ENCODE results near the gene MAOA. TPM values are rescaled to one million over a fixed set of nuclear protein-coding genes. Genes with fewer than 3 reads are reported as not detected.

The MAOA gene
- total and polyA plus RNA-seq, 10 donors = 1.5 to 24.9 (median 7.1) TPM

DNA sequence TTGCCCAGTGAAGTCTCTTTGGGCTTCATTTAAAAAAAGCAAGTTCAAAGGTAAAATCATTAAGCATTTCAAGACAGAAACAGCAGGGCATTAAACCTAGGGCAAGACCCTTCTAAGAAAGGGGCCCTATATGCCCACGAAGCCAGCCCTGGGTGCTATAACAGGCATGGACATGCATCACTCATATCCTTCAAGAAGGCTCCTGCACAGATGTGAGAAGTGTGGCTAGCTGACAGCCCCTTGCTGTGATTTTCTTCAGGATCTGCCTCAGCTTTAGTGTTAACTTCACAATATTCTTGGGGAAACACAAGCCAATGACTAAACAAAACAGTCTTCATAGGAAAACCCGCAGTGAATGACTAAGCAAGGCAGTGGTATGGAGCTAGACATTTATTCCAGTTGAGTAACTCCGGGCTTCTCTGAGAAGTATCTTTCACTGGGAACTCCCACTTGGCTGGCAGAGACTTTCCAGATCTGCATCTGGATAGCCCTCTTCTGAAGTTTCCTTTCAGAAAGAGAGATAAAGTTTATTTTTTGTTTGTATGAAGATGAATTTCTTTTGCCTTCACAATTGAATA is 11.9 kb upstream of the MAOA start:
- no peaks in the 10 kb centered on the region for H3K36me3 ChIP-seq
- DNase-seq = no peak
- no peaks in the 10 kb centered on the region for H3K4me1 ChIP-seq
- no peaks in the 10 kb centered on the region for H3K9me3 ChIP-seq
- H3K27ac ChIP-seq = peak overlapping the region in 1 of 8 donors; percentile 37
- TF ChIP-seq, protein P1, sequence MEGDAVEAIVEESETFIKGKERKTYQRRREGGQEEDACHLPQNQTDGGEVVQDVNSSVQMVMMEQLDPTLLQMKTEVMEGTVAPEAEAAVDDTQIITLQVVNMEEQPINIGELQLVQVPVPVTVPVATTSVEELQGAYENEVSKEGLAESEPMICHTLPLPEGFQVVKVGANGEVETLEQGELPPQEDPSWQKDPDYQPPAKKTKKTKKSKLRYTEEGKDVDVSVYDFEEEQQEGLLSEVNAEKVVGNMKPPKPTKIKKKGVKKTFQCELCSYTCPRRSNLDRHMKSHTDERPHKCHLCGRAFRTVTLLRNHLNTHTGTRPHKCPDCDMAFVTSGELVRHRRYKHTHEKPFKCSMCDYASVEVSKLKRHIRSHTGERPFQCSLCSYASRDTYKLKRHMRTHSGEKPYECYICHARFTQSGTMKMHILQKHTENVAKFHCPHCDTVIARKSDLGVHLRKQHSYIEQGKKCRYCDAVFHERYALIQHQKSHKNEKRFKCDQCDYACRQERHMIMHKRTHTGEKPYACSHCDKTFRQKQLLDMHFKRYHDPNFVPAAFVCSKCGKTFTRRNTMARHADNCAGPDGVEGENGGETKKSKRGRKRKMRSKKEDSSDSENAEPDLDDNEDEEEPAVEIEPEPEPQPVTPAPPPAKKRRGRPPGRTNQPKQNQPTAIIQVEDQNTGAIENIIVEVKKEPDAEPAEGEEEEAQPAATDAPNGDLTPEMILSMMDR (IDR thresholded peaks at IDR 0.05 in 8 of 11, conservative IDR thresholded peaks at IDR 0.05 in 3 of 11) = no peak
- TF ChIP-seq POLR2AphosphoS5 (IDR thresholded peaks at IDR 0.05) = no peak
- TF ChIP-seq POLR2A (IDR thresholded peaks at IDR 0.05) = no peak
- intact Hi-C loops (cut with DNase I; ENCODE audit: low total_unique reads) = no loop called here
- no peak overlapping the region for H3K4me3 ChIP-seq
- H3K27me3 ChIP-seq (replicated peaks in 1 of 7) = no peaks in the 10 kb centered on the region
- WGBS, 5 donors = 38 to 68% (median 47%) methylated on average over 3 of the region's 3 CpGs

DNA sequence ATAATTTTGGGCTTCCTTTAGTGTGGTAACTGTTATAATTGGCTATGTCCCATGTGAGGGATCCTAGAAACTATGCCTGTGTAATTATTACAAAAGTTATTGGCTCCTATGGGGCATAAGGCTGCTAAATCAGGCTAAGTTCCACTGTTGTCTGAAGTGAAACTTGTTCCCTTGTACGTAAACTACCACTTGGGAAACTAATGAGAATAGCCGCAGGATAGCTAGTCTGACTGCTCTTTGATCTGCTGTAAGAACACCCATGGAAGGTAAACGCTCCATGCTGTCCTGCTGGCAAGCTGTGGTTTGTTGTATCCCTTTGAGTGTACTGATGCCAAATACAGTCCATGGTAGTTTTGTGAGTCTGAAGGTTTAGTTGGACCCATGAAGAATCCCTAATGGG is 9.3 kb upstream of the MAOA start:
- TF ChIP-seq POLR2A (IDR thresholded peaks at IDR 0.05) = no peak
- no peak for TF ChIP-seq POLR2AphosphoS5 (IDR thresholded peaks at IDR 0.05)
- TF ChIP-seq, protein P1 (IDR thresholded peaks at IDR 0.05 in 8 of 11, conservative IDR thresholded peaks at IDR 0.05 in 3 of 11) = no peak
- Histone ChIP-seq H3K9me3 (no peaks in the 10 kb centered on the region), H3K27me3 (replicated peaks in 1 of 7) (no peaks in the 10 kb centered on the region), H3K4me1 (no peaks in the 10 kb centered on the region), H3K4me3 (no peak overlapping the region), H3K27ac (no peak overlapping the region), H3K36me3 (no peaks in the 10 kb centered on the region)
- intact Hi-C loops (cut with DNase I; ENCODE audit: low total_unique reads) = no loop called here
- no peak for DNase-seq
- 83 to 93% (median 86%) methylated on average over 3 of the region's 3 CpGs for WGBS, 5 donors

DNA sequence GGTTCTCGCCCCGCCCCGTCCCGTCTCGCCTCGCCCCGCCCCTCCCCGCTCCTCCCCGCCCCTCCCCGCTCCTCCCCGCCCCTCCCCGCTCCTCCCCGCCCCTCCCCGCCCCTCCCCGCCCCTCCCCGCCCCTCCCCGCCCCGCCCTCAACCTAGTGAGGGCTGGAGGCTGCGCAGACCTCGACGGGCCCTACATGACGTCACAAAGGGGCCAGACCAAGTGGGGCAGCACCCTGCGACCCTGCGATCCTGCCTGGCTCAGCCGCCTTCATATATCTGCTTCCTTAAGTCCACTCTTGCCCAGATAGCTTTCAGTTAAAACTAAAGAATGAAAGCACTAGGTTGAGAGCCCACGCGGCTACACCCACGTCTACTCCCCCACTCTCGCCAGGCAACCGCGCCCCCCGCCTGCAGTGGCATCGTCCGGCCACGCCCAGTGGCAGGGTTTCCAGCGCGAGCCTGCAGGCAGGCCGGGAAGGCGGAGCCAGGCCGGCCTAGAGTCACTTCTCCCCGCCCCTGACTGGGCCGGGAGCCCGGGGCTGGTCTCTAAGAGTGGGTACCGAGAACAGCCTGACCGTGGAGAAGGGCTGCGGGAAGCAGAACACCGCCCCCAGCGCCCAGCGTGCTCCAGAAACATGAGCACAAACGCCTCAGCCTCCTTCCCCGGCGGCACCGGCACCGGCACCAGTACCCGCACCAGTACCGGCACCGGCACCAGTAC is 1.5 kb upstream of the MAOA start:
- Histone ChIP-seq H3K36me3 (no peaks in the 10 kb centered on the region), H3K27ac (peak overlapping the region; percentile 57 to 93 (median 76)), H3K27me3 (replicated peaks in 1 of 7) (peaks cover 0 to 17% (median 6%) of the 10 kb centered on the region in 7 donors), H3K4me3 (peak overlapping the region; percentile 30 to 82 (median 48)), H3K4me1 (no peaks in the 10 kb centered on the region), H3K9me3 (peaks cover 0 to 4% (median 0%) of the 10 kb centered on the region in 8 donors)
- DNase-seq = peak; percentile 96
- intact Hi-C loops (cut with DNase I; ENCODE audit: low total_unique reads) = no loop called here
- 1 to 37% (median 3%) methylated on average over 27 to 46 of the region's 57 CpGs for WGBS, 5 donors
- TF ChIP-seq POLR2A (IDR thresholded peaks at IDR 0.05) (peak in 1 of 3 donors; percentile 49), POLR2AphosphoS5 (IDR thresholded peaks at IDR 0.05) (peak; percentile 82 to 90 (median 85))
- TF ChIP-seq, protein P1 (IDR thresholded peaks at IDR 0.05 in 8 of 11, conservative IDR thresholded peaks at IDR 0.05 in 3 of 11) = peak in 6 of 11 experiments; percentile 14 to 44 (median 29)
